ENCODE results near the gene RAD51C.

DNA sequence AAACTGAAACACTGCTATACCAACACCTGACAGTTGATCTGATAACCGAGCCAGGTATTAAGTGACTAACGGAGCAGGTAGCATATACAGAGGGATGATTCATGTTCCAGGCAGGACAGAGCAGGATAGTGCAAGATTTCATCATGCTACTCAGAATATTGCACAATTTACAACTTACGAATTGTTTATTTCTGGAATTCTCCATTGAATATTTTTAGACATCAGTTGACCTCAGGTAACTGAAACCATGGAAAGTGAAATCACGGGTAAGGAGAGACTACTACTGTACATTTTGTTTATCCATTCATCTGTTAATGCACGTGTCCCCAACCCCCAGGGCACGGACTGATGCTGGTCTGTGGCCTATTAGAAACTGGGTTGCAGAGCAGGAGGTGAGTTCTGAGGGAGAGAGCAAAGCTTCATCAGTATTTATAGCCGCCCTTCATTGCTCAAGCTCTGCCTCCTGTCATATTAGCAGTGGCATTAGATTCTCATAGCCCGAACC lies 48.8 kb downstream of the RAD51C start:
- TF ChIP-seq, protein P1, sequence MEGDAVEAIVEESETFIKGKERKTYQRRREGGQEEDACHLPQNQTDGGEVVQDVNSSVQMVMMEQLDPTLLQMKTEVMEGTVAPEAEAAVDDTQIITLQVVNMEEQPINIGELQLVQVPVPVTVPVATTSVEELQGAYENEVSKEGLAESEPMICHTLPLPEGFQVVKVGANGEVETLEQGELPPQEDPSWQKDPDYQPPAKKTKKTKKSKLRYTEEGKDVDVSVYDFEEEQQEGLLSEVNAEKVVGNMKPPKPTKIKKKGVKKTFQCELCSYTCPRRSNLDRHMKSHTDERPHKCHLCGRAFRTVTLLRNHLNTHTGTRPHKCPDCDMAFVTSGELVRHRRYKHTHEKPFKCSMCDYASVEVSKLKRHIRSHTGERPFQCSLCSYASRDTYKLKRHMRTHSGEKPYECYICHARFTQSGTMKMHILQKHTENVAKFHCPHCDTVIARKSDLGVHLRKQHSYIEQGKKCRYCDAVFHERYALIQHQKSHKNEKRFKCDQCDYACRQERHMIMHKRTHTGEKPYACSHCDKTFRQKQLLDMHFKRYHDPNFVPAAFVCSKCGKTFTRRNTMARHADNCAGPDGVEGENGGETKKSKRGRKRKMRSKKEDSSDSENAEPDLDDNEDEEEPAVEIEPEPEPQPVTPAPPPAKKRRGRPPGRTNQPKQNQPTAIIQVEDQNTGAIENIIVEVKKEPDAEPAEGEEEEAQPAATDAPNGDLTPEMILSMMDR (conservative IDR thresholded peaks at IDR 0.05; ENCODE audit: low read length): no peak
- no peak for TF ChIP-seq EZH2phosphoT487 (IDR thresholded peaks at IDR 0.05; ENCODE audit: borderline replicate concordance, low read depth, low read length)

Measured in OCI-LY7 (cell line).